Stimulated activated naive CD8-positive, alpha-beta T cell treated with anti-CD3 and anti-CD28 coated beads, Interleukin-15, amount 100 ng/mL, for 72 hours (primary cell): Measurements from ENCODE around the gene GSTA3.
"Not testable (repeated sequence)": the region's sequence is repeated elsewhere in the genome, so short reads cannot be mapped to it uniquely, and the experiment has no call there.

Experiments used
- ATAC-seq: fragments of 150-1000 bp; cut with Tn5 transposase; 2 replicates; pipeline ENCODE4 v1.10.0; 2021; ENCODE audit warnings: mild to moderate bottlenecking, moderate library complexity
- DNase-seq, 2 donors: peaks; one replicate each; pipeline ENCODE4 v3.0.0; 2021 to 2022
- H3K27ac Mint-ChIP-seq, 2 donors: one replicate each; pipeline ENCODE4 v1.8.0; 2022; ENCODE audit warnings: mild to moderate bottlenecking in 2 of 2, mixed read lengths in 2 of 2, moderate library complexity in 2 of 2
- H3K27me3 Mint-ChIP-seq: one replicate; pipeline ENCODE4 v1.8.0; 2022; ENCODE audit warnings: mixed read lengths
- H3K4me1 Mint-ChIP-seq: one replicate; pipeline ENCODE4 v1.8.0; 2022; ENCODE audit warnings: mild to moderate bottlenecking, mixed read lengths
- H3K4me3 Mint-ChIP-seq, 2 donors: one replicate each; pipeline ENCODE4 v1.8.0; 2022; ENCODE audit warnings: mild to moderate bottlenecking in 2 of 2, mixed read lengths in 2 of 2, moderate library complexity in 1 of 2
- H3K9me3 Mint-ChIP-seq, 2 donors: one replicate each; pipeline ENCODE4 v1.8.0; 2022; ENCODE audit warnings: mixed read lengths in 2 of 2

Gene GSTA3

GRCh38 chr6:52909531-52909930, at the start of gene GSTA3:
TSS of gene GSTA3 (minus strand) at chr6:52909698. CDS start at chr6:52905834, 3,864 bp downstream.
- Mint-ChIP-seq H3K27ac (no peak within 1 kb of the TSS), H3K4me1 (no peaks in the 10 kb centered on the region), H3K27me3 (peaks cover 3% of the 10 kb centered on the region), H3K4me3 (no peak within 1 kb of the TSS), H3K9me3 (peaks cover under 1 to 2% of the 10 kb centered on the region in 2 donors)
- no peak for ATAC-seq
- DNase-seq = no peak

DNA sequence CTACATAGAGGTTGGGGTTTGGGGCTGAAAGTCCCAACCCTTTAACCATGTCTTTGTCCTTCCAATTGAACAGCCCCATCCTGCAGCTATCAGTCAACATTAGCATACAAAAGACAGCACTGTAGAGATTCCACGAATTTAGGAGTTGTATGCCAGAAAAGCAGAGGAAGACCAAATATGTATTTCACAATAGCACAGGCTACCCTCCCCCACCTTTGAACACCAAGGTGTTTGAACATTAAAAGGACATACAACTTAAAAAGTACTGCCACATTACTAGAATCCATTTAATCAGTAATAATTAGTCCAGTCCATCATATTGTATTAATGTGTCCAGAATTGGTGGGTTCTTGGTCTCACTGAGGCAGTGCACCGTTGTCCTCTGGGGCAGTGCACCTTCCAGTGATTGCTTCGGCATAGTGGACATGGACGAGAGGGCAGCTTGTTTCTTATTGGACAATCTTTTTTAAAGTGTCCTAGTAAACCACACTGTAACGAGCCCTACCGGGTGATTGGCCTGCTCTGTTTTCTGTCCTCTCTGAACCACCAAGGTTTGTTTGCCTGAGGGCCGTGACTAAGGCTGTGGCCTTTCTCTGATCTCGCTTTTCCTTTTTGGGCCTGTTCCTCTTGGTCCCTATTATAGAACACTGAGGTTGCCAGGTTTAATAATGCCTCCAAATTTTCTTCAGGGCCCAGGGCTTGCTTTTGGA, 49.2 kb upstream of the GSTA3 start:
- ATAC-seq (no peak), DNase-seq (no peak)
- Mint-ChIP-seq H3K27ac (no peak overlapping the region), H3K9me3 (no peaks in the 10 kb centered on the region), H3K4me3 (no peak overlapping the region), H3K27me3 (no peaks in the 10 kb centered on the region), H3K4me1 (no peaks in the 10 kb centered on the region)

DNA sequence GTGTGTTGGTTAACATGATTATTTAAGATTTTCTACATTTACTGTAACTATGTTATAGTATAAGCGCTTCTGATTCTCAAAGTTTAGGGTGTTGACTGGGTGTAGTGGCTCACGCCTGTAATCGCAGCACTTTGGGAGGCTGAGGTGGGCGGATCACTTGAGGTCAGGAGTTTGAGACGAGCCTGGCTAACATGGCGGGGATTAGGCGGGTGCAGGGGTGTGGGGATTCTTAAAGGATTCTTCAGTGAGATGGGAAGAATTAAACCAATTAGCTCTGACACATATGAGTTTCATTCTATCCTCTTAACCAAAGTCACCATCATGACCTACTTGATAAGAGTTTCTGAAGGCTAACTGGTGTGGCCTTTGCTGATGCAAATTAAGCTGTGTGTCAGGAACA, 46.4 kb upstream of the GSTA3 start:
- Mint-ChIP-seq H3K4me3 (no peak overlapping the region), H3K9me3 (no peaks in the 10 kb centered on the region), H3K27me3 (no peaks in the 10 kb centered on the region), H3K4me1 (no peaks in the 10 kb centered on the region), H3K27ac (no peak overlapping the region)
- ATAC-seq (no peak), DNase-seq (no peak)

GRCh38 chr6:52953911-52954839, 44.7 kb upstream of the GSTA3 start:
- H3K27ac Mint-ChIP-seq = no peak overlapping the region
- DNase-seq = no peak
- peak; percentile 80 for ATAC-seq
- H3K4me1 Mint-ChIP-seq = no peaks in the 10 kb centered on the region
- no peaks in the 10 kb centered on the region for H3K9me3 Mint-ChIP-seq
- no peak overlapping the region for H3K4me3 Mint-ChIP-seq
- H3K27me3 Mint-ChIP-seq = peaks cover 1% of the 10 kb centered on the region

- H3K4me3 Mint-ChIP-seq = no peak overlapping the region
- H3K27ac Mint-ChIP-seq = no peak overlapping the region
- peaks cover 6% of the 10 kb centered on the region for H3K4me1 Mint-ChIP-seq
- no peaks in the 10 kb centered on the region for H3K9me3 Mint-ChIP-seq
- ATAC-seq (no peak), DNase-seq (no peak)
- H3K27me3 Mint-ChIP-seq = peaks cover 57% of the 10 kb centered on the region
Observed at GRCh38 chr6:52946306-52946705, 36.8 kb upstream of the GSTA3 start.

DNA sequence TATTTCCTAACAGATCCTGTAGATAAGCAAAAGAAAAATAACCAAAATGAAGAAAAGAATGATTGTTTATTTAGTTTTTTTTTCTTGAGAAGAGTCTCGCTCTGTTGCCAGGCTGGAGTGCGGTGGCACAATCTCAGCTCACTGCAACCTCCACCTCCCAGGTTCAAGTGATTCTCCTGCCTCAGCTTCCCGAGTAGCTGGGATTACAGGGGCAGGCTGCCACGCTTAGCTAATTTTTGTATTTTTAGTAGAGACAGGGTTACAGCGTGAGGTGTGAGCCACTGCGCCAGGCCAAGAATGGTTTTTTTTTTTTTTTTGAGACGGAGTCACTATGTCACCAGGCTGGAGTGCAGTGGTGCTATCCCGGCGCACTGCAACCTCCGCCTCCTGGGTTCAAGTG, 33.3 kb upstream of the GSTA3 start:
- peak overlapping the region in 1 of 2 donors; percentile 74 for H3K27ac Mint-ChIP-seq
- H3K4me1 Mint-ChIP-seq, DNase-seq, ATAC-seq, H3K9me3 Mint-ChIP-seq, H3K4me3 Mint-ChIP-seq: not testable (repeated sequence)
- peaks cover 49% of the 10 kb centered on the region for H3K27me3 Mint-ChIP-seq

GRCh38 chr6:52942221-52942620, 32.7 kb upstream of the GSTA3 start:
- H3K4me1 Mint-ChIP-seq = peaks cover 6% of the 10 kb centered on the region
- no peak overlapping the region for H3K4me3 Mint-ChIP-seq
- peaks cover 46% of the 10 kb centered on the region for H3K27me3 Mint-ChIP-seq
- peak overlapping the region in 1 of 2 donors; percentile 74 for H3K27ac Mint-ChIP-seq
- ATAC-seq (no peak), DNase-seq (no peak)
- H3K9me3 Mint-ChIP-seq = no peaks in the 10 kb centered on the region

GRCh38 chr6:52937908-52938307, 28.4 kb upstream of the GSTA3 start:
- Mint-ChIP-seq H3K27me3 (peaks cover 24% of the 10 kb centered on the region), H3K4me3 (no peak overlapping the region), H3K4me1 (no peaks in the 10 kb centered on the region), H3K27ac (peak overlapping the region in 1 of 2 donors; percentile 2), H3K9me3 (no peaks in the 10 kb centered on the region)
- DNase-seq = no peak
- ATAC-seq = no peak

- no peaks in the 10 kb centered on the region for H3K9me3 Mint-ChIP-seq
- ATAC-seq = no peak
- no peak overlapping the region for H3K27ac Mint-ChIP-seq
- H3K27me3 Mint-ChIP-seq = peaks cover 12% of the 10 kb centered on the region
- H3K4me1 Mint-ChIP-seq = no peaks in the 10 kb centered on the region
- DNase-seq = no peak
- H3K4me3 Mint-ChIP-seq = no peak overlapping the region
Observed at GRCh38 chr6:52933778-52934177, 24.3 kb upstream of the GSTA3 start.

GRCh38 chr6:52931351-52931750, 21.9 kb upstream of the GSTA3 start:
- H3K4me3 Mint-ChIP-seq = no peak overlapping the region
- no peaks in the 10 kb centered on the region for H3K4me1 Mint-ChIP-seq
- ATAC-seq (no peak), DNase-seq (no peak)
- peaks cover 8% of the 10 kb centered on the region for H3K27me3 Mint-ChIP-seq
- H3K9me3 Mint-ChIP-seq = no peaks in the 10 kb centered on the region
- H3K27ac Mint-ChIP-seq = no peak overlapping the region

DNA sequence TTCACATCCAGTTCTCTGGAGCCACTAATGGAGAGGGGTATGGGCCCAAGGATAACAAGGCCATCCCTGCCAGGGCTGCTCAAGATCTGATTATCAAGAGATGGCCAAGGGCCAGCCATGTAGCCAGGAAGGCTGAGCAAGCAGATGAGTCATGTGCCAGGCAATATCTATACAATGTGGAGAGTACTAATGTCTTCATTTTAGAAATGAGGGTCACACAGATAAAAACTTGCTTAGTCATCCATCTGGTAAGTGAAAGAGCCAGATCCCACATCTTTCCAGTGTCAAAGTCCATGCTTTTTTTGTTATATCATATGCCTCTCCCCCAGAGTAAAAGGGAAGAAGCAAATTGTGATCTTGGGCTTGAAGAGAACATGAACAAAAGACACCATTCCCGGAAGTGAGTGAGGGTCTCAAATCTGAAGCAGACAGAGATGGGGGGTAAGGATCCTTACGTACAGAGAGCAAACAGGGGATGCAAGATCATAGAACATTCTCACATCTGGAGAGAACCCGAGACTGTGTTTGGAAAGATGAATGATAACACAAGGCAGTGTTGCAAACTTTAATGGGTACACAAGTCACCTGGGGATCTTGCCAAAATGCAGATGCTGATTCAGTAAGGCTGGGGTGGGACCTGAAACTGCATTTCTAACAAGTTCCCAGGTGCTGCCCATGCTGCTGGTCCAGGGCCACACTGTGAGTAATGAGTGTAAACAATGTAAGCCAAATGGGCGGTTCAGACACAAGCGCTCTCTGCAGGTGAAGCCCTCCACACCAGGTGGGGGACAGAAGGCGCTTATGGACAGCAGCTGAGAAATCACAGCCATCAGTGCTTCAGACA, 20.0 kb upstream of the GSTA3 start:
- H3K27me3 Mint-ChIP-seq = no peaks in the 10 kb centered on the region
- H3K4me1 Mint-ChIP-seq = no peaks in the 10 kb centered on the region
- DNase-seq (no peak), ATAC-seq (no peak)
- H3K9me3 Mint-ChIP-seq = no peaks in the 10 kb centered on the region
- peak overlapping the region in 1 of 2 donors; percentile 54 for H3K27ac Mint-ChIP-seq
- H3K4me3 Mint-ChIP-seq = no peak overlapping the region

- Mint-ChIP-seq H3K9me3 (no peaks in the 10 kb centered on the region), H3K27me3 (no peaks in the 10 kb centered on the region), H3K4me1 (no peaks in the 10 kb centered on the region), H3K4me3 (no peak overlapping the region), H3K27ac (no peak overlapping the region)
- no peak for DNase-seq
- ATAC-seq = no peak
Observed at GRCh38 chr6:52927451-52927850, 18.0 kb upstream of the GSTA3 start.

DNA sequence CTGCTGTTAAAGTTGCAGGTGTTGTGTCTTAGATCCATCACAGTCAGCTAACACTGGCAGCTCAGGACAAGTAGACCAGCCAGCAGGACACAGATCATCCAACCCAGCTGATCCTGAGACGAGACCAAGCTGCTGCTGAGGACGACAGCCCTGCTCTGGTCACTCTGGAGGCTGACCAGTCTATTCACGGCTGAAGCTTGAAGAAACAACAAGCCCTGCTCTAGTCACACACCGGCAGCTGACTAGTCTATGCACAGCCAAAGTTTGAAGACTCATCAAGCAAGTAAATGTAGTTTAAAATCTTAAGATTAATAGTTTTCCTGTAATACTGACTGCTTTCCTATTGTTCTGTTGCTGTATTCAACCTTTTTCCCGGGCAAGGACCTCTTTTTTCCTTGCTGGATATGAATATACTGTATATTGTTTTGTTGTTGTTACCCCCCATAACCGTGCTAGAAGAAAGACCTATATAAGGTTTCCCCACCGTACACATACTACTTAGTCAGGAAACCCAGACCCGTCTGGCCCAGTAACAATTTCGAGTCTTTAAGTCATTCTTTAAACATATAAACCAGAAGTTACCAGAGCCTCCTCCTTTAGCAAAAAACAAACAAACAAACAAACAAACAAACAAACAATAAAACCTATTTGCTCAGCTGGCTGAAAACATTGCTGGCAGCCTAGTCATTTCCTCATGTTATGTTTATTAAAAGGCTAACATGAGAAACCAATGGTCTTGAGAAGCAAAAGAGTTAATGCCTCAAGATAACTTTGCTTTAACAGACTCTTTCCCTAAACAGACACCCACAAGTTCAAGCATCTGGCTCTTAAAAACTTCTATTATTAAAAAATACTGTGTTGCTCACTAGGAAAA, 16.7 kb upstream of the GSTA3 start:
- Mint-ChIP-seq H3K4me1 (no peaks in the 10 kb centered on the region), H3K9me3 (no peaks in the 10 kb centered on the region), H3K27ac (peak overlapping the region in 1 of 2 donors; percentile 3), H3K27me3 (no peaks in the 10 kb centered on the region), H3K4me3 (no peak overlapping the region)
- no peak for DNase-seq
- no peak for ATAC-seq

DNA sequence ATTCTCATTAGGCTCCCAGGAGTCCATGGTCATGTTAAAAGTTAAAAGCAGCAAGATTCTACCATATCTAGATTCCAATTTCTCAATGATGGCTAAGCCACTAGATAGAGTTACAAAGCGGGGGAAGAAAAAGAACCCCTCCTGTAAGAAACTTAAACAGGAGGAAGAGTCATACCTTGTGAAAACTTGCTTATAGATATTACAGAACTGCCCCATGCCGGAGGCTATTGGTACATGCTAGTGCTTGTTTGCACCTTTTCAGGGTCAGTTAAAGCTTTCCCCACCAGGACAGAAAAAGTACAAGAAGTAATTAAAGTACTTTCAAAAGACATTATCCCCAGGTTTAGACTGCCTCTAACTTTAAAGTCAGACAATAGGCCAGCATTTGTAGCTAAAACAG, 15.5 kb upstream of the GSTA3 start:
- H3K4me1 Mint-ChIP-seq = no peaks in the 10 kb centered on the region
- no peaks in the 10 kb centered on the region for H3K9me3 Mint-ChIP-seq
- no peak overlapping the region for H3K4me3 Mint-ChIP-seq
- no peak overlapping the region for H3K27ac Mint-ChIP-seq
- ATAC-seq (no peak), DNase-seq (no peak)
- H3K27me3 Mint-ChIP-seq = no peaks in the 10 kb centered on the region

GRCh38 chr6:52923689-52924088, 14.2 kb upstream of the GSTA3 start:
- not testable (repeated sequence) for H3K9me3 Mint-ChIP-seq, H3K27ac Mint-ChIP-seq, H3K4me3 Mint-ChIP-seq, H3K27me3 Mint-ChIP-seq, H3K4me1 Mint-ChIP-seq, ATAC-seq, DNase-seq
